ENCODE measurements around the gene GASK1A. TPM values are rescaled to one million over a fixed set of nuclear protein-coding genes. Genes with fewer than 3 reads are reported as not detected.

GASK1A gene
- total and polyA plus RNA-seq, 7 donors: 0.92 to 32.7 (median 8.1) TPM

- H3K27ac ChIP-seq: peak overlapping the region in 3 of 4 donors; percentile 71 to 83 (median 73)
- no peaks in the 10 kb centered on the region for H3K36me3 ChIP-seq
- H3K9me3 ChIP-seq: no peaks in the 10 kb centered on the region
- H3K4me1 ChIP-seq: peaks cover 0 to 30% (median 23%) of the 10 kb centered on the region in 4 donors
- WGBS, 2 donors: 10 to 17% methylated on average over 6 of the region's 6 CpGs
- H3K27me3 ChIP-seq: no peaks in the 10 kb centered on the region
- peak overlapping the region; percentile 4 to 91 (median 76) for H3K4me3 ChIP-seq
- DNase-seq: no peak
- intact Hi-C loops (cut with DNase I): loop anchor here (1.0 to 5.0 kb wide), 4 partner anchors 46 to 181 kb away; partner anchors contain the start of genes GASK1A and SNRK
- no peak for TF ChIP-seq CTCF (IDR thresholded peaks at IDR 0.05)
- TF ChIP-seq POLR2A (IDR thresholded peaks at IDR 0.05): no peak
- no peak for TF ChIP-seq POLR2AphosphoS5 (IDR thresholded peaks at IDR 0.05)
- TF ChIP-seq EP300 (IDR thresholded peaks at IDR 0.05): no peak
Measured at GRCh38 chr3:43106293-43106628, 127.2 kb downstream of the GASK1A start.

Other genes starting within 250 kb of the GASK1A start
- 1 to 10 TPM in 3 of 4 donors, not detected in 1; 1.3 to 3.9 (median 1.8) TPM for gene CCDC13, start 206.1 kb upstream of the GASK1A start, total RNA-seq
- under 1 TPM; 0.60 to 0.85 (median 0.69) TPM for gene CCDC13, start 206.1 kb upstream of the GASK1A start, polyA plus RNA-seq
- gene HIGD1A, start 174.8 kb upstream of the GASK1A start, total RNA-seq: 100 to 1,000 TPM; 127 to 272 (median 176) TPM
- 1,000 to 10,000 TPM in 1 of 3 donors, 100 to 1,000 TPM in 2; 314 to 1,597 (median 947) TPM for gene HIGD1A, start 174.8 kb upstream of the GASK1A start, polyA plus RNA-seq
- gene ACKR2, start 169.9 kb upstream of the GASK1A start, total RNA-seq: 1 to 10 TPM; 1.5 to 8.6 (median 4.0) TPM
- gene ACKR2, start 169.9 kb upstream of the GASK1A start, polyA plus RNA-seq: 1 to 10 TPM; 1.2 to 3.3 (median 1.2) TPM
- gene CYP8B1, start 103.4 kb upstream of the GASK1A start, total RNA-seq: not detected
- under 1 TPM in 1 of 3 donors, not detected in 2; under 0.01 TPM for gene CYP8B1, start 103.4 kb upstream of the GASK1A start, polyA plus RNA-seq
- 10 to 100 TPM in 1 of 4 donors, 1 to 10 TPM in 3; 7.4 to 18.6 (median 9.0) TPM for gene ZNF662, start 73.2 kb upstream of the GASK1A start, total RNA-seq
- 1 to 10 TPM in 2 of 3 donors, under 1 TPM in 1; 0.46 to 2.4 (median 2.1) TPM for gene ZNF662, start 73.2 kb upstream of the GASK1A start, polyA plus RNA-seq
- 10 to 100 TPM; 15.5 to 20.2 (median 17.2) TPM for gene POMGNT2, start 126.8 kb downstream of the GASK1A start, total RNA-seq
- gene POMGNT2, start 126.8 kb downstream of the GASK1A start, polyA plus RNA-seq: 1 to 10 TPM; 2.3 to 6.2 (median 3.6) TPM

All from sigmoid colon (tissue), 7 donors.